Caco-2 (cell line): ENCODE measurements around the gene HBE1. TPM values are rescaled to one million over a fixed set of nuclear protein-coding genes. Genes with fewer than 3 reads are reported as not detected.
"Not testable (repeated sequence)": the region's sequence is repeated elsewhere in the genome, so short reads cannot be mapped to it uniquely, and the experiment has no call there.

Experiments used
- BruUV-seq: library from RNA; stranded (reverse); fragments of 400-500 nt; replicated peaks from 2 replicates; lab custom pipeline; 2021; lab: Mats Ljungman, UMichigan
- CTCF ChIA-PET: fragments of 300-600 bp; sonication (Branson Sonifier 250); formaldehyde crosslinking; loops from one replicate; lab custom pipeline; 2022; ENCODE audit warnings: antibody characterized with exemption; lab: Charles Lee
- POLR2A ChIA-PET: fragments of 300-600 bp; sonication (Branson Sonifier 250); formaldehyde crosslinking; loops from one replicate; lab custom pipeline; 2022; ENCODE audit warnings: antibody characterized with exemption; lab: Charles Lee
- DNase-seq, 2 experiments: peaks; one replicate each; pipeline versions ENCODE4 v3.0.0 to v3.0.0-alpha.2; 2020 to 2022
- H3K27me3 ChIP-seq: replicated peaks from 2 replicates; pipeline ENCODE4 v1.6.0; 2011; ENCODE audit warnings: low read length; ENCODE audit not compliant: control insufficient read depth, insufficient read depth
- H3K36me3 ChIP-seq: 2 replicates; pipeline ENCODE4 v1.5.1; 2011; ENCODE audit warnings: low read length; ENCODE audit not compliant: control insufficient read depth, insufficient read depth
- H3K4me1 ChIP-seq: fragments of 250-450 bp; sonication (Bioruptor Pico); 2 replicates; pipeline ENCODE4 v1.5.1; 2020; ENCODE audit warnings: mild to moderate bottlenecking
- H3K4me3 ChIP-seq: 2 replicates; pipeline ENCODE4 v1.5.1; 2011; ENCODE audit warnings: low read depth, mild to moderate bottlenecking, control low read depth, low read length
- H3K9me3 ChIP-seq: fragments of 250-450 bp; sonication (Bioruptor Pico); 2 replicates; pipeline ENCODE4 v1.5.1; 2020; ENCODE audit warnings: mild to moderate bottlenecking, moderate library complexity
- H3K27ac Mint-ChIP-seq: one replicate; pipeline ENCODE4 v1.8.0; 2022; ENCODE audit warnings: mixed read lengths; ENCODE audit not compliant: unreplicated experiment
- H3K27me3 Mint-ChIP-seq: one replicate; pipeline ENCODE4 v1.8.0; 2022; ENCODE audit warnings: mixed read lengths; ENCODE audit not compliant: insufficient read depth, unreplicated experiment
- H3K36me3 Mint-ChIP-seq: one replicate; pipeline ENCODE4 v1.8.0; 2022; ENCODE audit warnings: mild to moderate bottlenecking, mixed read lengths; ENCODE audit not compliant: insufficient read depth, unreplicated experiment
- H3K4me1 Mint-ChIP-seq: one replicate; pipeline ENCODE4 v1.8.0; 2022; ENCODE audit warnings: low read depth, mixed read lengths; ENCODE audit not compliant: unreplicated experiment
- H3K4me3 Mint-ChIP-seq: one replicate; pipeline ENCODE4 v1.8.0; 2022; ENCODE audit warnings: mild to moderate bottlenecking, moderate library complexity, mixed read lengths; ENCODE audit not compliant: unreplicated experiment
- H3K9me3 Mint-ChIP-seq: one replicate; pipeline ENCODE4 v1.8.0; 2022; ENCODE audit warnings: mixed read lengths; ENCODE audit not compliant: unreplicated experiment
- CTCF ChIP-seq, 2 experiments: fragments of 200-600 bp in 1 of 2; IDR thresholded peaks; 1 replicate in 1 of 2; 2 replicates in 1 of 2; pipeline versions ENCODE4 v1.5.1 to v1.8.0; 2011 to 2022; ENCODE audit warnings: antibody characterized with exemption in 1 of 2, control low read depth in 1 of 2, inconsistent platforms in 1 of 2, low read depth in 1 of 2, low read length in 1 of 2, mild to moderate bottlenecking in 1 of 2, moderate library complexity in 1 of 2; ENCODE audit not compliant: insufficient read depth in 1 of 2, severe bottlenecking in 1 of 2, unreplicated experiment in 1 of 2
- intact Hi-C: fragments of 100-400 bp; cut with micrococcal nuclease; formaldehyde crosslinking; loops from one replicate; pipeline ENCODE4 v1.10.0; 2022; ENCODE audit not compliant: unreplicated experiment
- total RNA-seq: library from RNA; stranded (reverse); gene quantifications from 2 replicates; pipeline ENCODE4 v1.2.3, GENCODE V29; 2022

HBE1 gene
- total RNA-seq, 1 experiment from 2014 or later = not detected

- Mint-ChIP-seq H3K27ac (no peak overlapping the region), H3K27me3 (peaks cover 28% of the 10 kb centered on the region)
Measured at GRCh38 chr11:5250543-5251204, 19.1 kb downstream of the HBE1 start.

GRCh38 chr11:5249807-5250396 is 19.8 kb downstream of the HBE1 start, which contains the start of gene HBG1:
HBG1 (minus strand) TSS chr11:5249857; CDS start chr11:5249804, 53 bp downstream.
- H3K36me3 Mint-ChIP-seq, H3K4me1 ChIP-seq, intact Hi-C loops, POLR2A ChIA-PET, H3K4me3 Mint-ChIP-seq, H3K27ac Mint-ChIP-seq, H3K27me3 ChIP-seq, CTCF ChIA-PET, H3K4me3 ChIP-seq, H3K4me1 Mint-ChIP-seq, BruUV-seq, H3K9me3 ChIP-seq, H3K9me3 Mint-ChIP-seq, DNase-seq, H3K36me3 ChIP-seq: not testable (repeated sequence)
- H3K27me3 Mint-ChIP-seq = peaks cover 30% of the 10 kb centered on the region

More at GRCh38 chr11:5250543-5251204, 19.1 kb downstream of the HBE1 start:
- no peak for DNase-seq
- Histone ChIP-seq H3K9me3 (no peaks in the 10 kb centered on the region), H3K27me3 (no peaks in the 10 kb centered on the region), H3K36me3 (no peaks in the 10 kb centered on the region), H3K4me1 (no peaks in the 10 kb centered on the region), H3K4me3 (no peak overlapping the region)
- Mint-ChIP-seq H3K4me1 (no peaks in the 10 kb centered on the region), H3K9me3 (no peaks in the 10 kb centered on the region), H3K36me3 (no peaks in the 10 kb centered on the region), H3K4me3 (no peak overlapping the region)
- ChIA-PET CTCF (no interaction called here), POLR2A (no interaction called here)
- TF ChIP-seq CTCF (IDR thresholded peaks at IDR 0.05; ENCODE audit: insufficient read depth in 1 of 2, low read depth in 1 of 2, low read length in 1 of 2, severe bottlenecking in 1 of 2, unreplicated experiment in 1 of 2) = no peak
- no TSS peak for BruUV-seq
- intact Hi-C loops = no loop called here

- H3K36me3 Mint-ChIP-seq, H3K27ac Mint-ChIP-seq, H3K4me3 Mint-ChIP-seq, H3K4me1 ChIP-seq, POLR2A ChIA-PET, H3K9me3 ChIP-seq, intact Hi-C loops, DNase-seq, H3K4me3 ChIP-seq, CTCF ChIA-PET, BruUV-seq, H3K4me1 Mint-ChIP-seq, H3K27me3 ChIP-seq, H3K9me3 Mint-ChIP-seq, H3K36me3 ChIP-seq: not testable (repeated sequence)
- peaks cover 29% of the 10 kb centered on the region for H3K27me3 Mint-ChIP-seq
Measured at GRCh38 chr11:5248498-5248897, 21.2 kb downstream of the HBE1 start.

GRCh38 chr11:5247472-5248192 is 22.1 kb downstream of the HBE1 start:
- DNase-seq = no peak
- H3K36me3 ChIP-seq = no peaks in the 10 kb centered on the region
- Mint-ChIP-seq H3K4me3 (no peak overlapping the region), H3K4me1 (no peaks in the 10 kb centered on the region), H3K9me3 (no peaks in the 10 kb centered on the region), H3K27me3 (peaks cover 25% of the 10 kb centered on the region), H3K36me3 (no peaks in the 10 kb centered on the region), H3K27ac (no peak overlapping the region)
- H3K4me1 ChIP-seq = no peaks in the 10 kb centered on the region
- no peaks in the 10 kb centered on the region for H3K9me3 ChIP-seq
- BruUV-seq = no TSS peak
- intact Hi-C loops = no loop called here
- ChIA-PET POLR2A (no interaction called here), CTCF (no interaction called here)
- no peak for TF ChIP-seq CTCF (IDR thresholded peaks at IDR 0.05; ENCODE audit: insufficient read depth in 1 of 2, low read depth in 1 of 2, low read length in 1 of 2, severe bottlenecking in 1 of 2, unreplicated experiment in 1 of 2)
- no peak overlapping the region for H3K4me3 ChIP-seq
- H3K27me3 ChIP-seq = no peaks in the 10 kb centered on the region
